ENCODE results near the gene NXT1. TPM values are rescaled to one million over a fixed set of nuclear protein-coding genes. Genes with fewer than 3 reads are reported as not detected.

NXT1 gene
- total and polyA plus RNA-seq, 2 of the 4 experiments (the other 2 are of a cell fraction): 23.6 to 25.5 TPM

DNA sequence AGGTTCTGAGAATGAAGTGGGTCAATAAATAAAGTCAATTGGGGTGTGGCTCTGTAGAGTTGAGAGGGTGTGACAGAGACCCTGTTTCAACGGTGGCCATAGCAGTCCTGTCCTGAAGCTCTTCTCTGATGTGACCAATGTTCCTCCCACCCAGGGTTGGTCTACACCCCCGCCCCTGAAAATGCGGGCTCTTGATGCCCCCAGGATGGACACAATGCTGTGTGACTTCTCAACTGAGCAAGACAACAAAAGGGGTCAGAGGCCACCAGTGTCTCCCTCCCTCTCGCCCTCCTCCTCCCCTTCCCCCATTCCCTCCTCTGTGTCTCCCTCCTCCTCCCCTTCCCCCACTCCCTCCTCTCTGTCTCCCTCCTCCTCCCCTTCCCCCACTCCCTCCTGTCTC, 41.7 kb upstream of the NXT1 start:
- no peaks in the 10 kb centered on the region for H3K36me3 ChIP-seq (ENCODE audit: control insufficient read depth, insufficient read depth, low read length)
- BruUV-seq (replicated peaks): no TSS peak
- no peak overlapping the region for H3K4me3 ChIP-seq (ENCODE audit: insufficient read depth, low read depth, low read length)
- peaks cover 1% of the 10 kb centered on the region; the same call in 1 of the 2 replicates for H3K27me3 ChIP-seq (ENCODE audit: control insufficient read depth, insufficient read depth, low read length)
- H4K91ac ChIP-seq (ENCODE audit: insufficient read depth, low read depth, low read length): no peak overlapping the region
- H3K23ac ChIP-seq (ENCODE audit: low read depth, low read length): no peak overlapping the region
- ATAC-seq (ENCODE audit: low read depth) (no peak), DNase-seq (no peak)
- ChIA-PET CTCF (no interaction called here), POLR2A (ENCODE audit: unreplicated experiment) (no interaction called here)
- dilution Hi-C loops (cut with HindIII; ENCODE audit: low sequenced_read_pairs, unreplicated experiment) (no loop called here), in situ Hi-C loops (cut with MboI; ENCODE audit: low sequenced_read_pairs) (no loop called here), intact Hi-C loops (cut with micrococcal nuclease) (no loop called here)
- WGBS, 2 experiments (ENCODE audit: extremely low coverage in 2 of 2, insufficient read length in 1 of 2): 20% methylated on average over 1 of the region's 4 CpGs; no CpG with 5 or more reads in 1 of the 2 experiments
- H2BK15ac ChIP-seq (ENCODE audit: low read depth, low read length): no peak overlapping the region
- H3K9ac ChIP-seq (ENCODE audit: low read depth, low read length): no peak overlapping the region
- no peak overlapping the region for H2BK120ac ChIP-seq (ENCODE audit: low read depth, low read length)
- no peak overlapping the region for H2BK5ac ChIP-seq (ENCODE audit: low read depth, low read length, poor library complexity, severe bottlenecking)
- no peak overlapping the region for H3K4ac ChIP-seq (ENCODE audit: low read depth, low read length)
- no peak overlapping the region for H3K56ac ChIP-seq (ENCODE audit: extremely low read depth, insufficient read depth, low read length)
- no peak overlapping the region for H2AFZ ChIP-seq (replicated peaks; ENCODE audit: low read length, poor library complexity)
- no peak overlapping the region for H2BK20ac ChIP-seq (ENCODE audit: low read depth, low read length)
- no peaks in the 10 kb centered on the region for H4K20me1 ChIP-seq (ENCODE audit: insufficient read depth, low read length)
- no peak overlapping the region for H4K5ac ChIP-seq (ENCODE audit: low read depth, low read length)
- no peak for TF ChIP-seq RFX5 (IDR thresholded peaks at IDR 0.05; ENCODE audit: low read depth, low read length)
- no peak for TF ChIP-seq BHLHE40 (IDR thresholded peaks at IDR 0.05; ENCODE audit: low read depth, low read length)
- no peak for TF ChIP-seq RAD21 (IDR thresholded peaks at IDR 0.05; ENCODE audit: low read length)
- TF ChIP-seq POLR2A (IDR thresholded peaks at IDR 0.05; ENCODE audit: low read depth, low read length): no peak
- TF ChIP-seq, protein P1, sequence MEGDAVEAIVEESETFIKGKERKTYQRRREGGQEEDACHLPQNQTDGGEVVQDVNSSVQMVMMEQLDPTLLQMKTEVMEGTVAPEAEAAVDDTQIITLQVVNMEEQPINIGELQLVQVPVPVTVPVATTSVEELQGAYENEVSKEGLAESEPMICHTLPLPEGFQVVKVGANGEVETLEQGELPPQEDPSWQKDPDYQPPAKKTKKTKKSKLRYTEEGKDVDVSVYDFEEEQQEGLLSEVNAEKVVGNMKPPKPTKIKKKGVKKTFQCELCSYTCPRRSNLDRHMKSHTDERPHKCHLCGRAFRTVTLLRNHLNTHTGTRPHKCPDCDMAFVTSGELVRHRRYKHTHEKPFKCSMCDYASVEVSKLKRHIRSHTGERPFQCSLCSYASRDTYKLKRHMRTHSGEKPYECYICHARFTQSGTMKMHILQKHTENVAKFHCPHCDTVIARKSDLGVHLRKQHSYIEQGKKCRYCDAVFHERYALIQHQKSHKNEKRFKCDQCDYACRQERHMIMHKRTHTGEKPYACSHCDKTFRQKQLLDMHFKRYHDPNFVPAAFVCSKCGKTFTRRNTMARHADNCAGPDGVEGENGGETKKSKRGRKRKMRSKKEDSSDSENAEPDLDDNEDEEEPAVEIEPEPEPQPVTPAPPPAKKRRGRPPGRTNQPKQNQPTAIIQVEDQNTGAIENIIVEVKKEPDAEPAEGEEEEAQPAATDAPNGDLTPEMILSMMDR (conservative IDR thresholded peaks at IDR 0.05; ENCODE audit: low read depth, low read length): no peak
- TF ChIP-seq MAZ (IDR thresholded peaks at IDR 0.05; ENCODE audit: borderline replicate concordance, low read depth, low read length): no peak
- TF ChIP-seq, protein P2, sequence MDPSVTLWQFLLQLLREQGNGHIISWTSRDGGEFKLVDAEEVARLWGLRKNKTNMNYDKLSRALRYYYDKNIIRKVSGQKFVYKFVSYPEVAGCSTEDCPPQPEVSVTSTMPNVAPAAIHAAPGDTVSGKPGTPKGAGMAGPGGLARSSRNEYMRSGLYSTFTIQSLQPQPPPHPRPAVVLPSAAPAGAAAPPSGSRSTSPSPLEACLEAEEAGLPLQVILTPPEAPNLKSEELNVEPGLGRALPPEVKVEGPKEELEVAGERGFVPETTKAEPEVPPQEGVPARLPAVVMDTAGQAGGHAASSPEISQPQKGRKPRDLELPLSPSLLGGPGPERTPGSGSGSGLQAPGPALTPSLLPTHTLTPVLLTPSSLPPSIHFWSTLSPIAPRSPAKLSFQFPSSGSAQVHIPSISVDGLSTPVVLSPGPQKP (IDR thresholded peaks at IDR 0.05; ENCODE audit: borderline replicate concordance, low read depth, low read length): no peak
- TF ChIP-seq SMC3 (IDR thresholded peaks at IDR 0.05; ENCODE audit: low read depth, low read length): no peak
- no peak for TF ChIP-seq CHD1 (IDR thresholded peaks at IDR 0.05; ENCODE audit: low read depth, low read length)
- TF ChIP-seq, protein P3, sequence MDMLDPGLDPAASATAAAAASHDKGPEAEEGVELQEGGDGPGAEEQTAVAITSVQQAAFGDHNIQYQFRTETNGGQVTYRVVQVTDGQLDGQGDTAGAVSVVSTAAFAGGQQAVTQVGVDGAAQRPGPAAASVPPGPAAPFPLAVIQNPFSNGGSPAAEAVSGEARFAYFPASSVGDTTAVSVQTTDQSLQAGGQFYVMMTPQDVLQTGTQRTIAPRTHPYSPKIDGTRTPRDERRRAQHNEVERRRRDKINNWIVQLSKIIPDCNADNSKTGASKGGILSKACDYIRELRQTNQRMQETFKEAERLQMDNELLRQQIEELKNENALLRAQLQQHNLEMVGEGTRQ (IDR thresholded peaks at IDR 0.05; ENCODE audit: low read depth, low read length): no peak
- TF ChIP-seq NFE2L2 (IDR thresholded peaks at IDR 0.05; ENCODE audit: low read depth, low read length): no peak
- no peaks in the 10 kb centered on the region; the same call in 1 of the 2 replicates for H3K9me1 ChIP-seq (ENCODE audit: insufficient read depth, low read length)
- no peak overlapping the region for H4K8ac ChIP-seq (ENCODE audit: low read depth in 2 of 2, low read length in 2 of 2)
- no peak overlapping the region for H2AK9ac ChIP-seq (replicated peaks; ENCODE audit: low read depth, low read length, poor library complexity)
- no peaks in the 10 kb centered on the region for H3K9me3 ChIP-seq (ENCODE audit: control insufficient read depth, insufficient read depth, low read length)
- no peak overlapping the region for H2AK5ac ChIP-seq (ENCODE audit: low read depth, low read length)
- no peak overlapping the region for H3K14ac ChIP-seq (replicated peaks; ENCODE audit: low read depth, low read length)
- H3K4me1 ChIP-seq (ENCODE audit: control insufficient read depth, insufficient read depth, low read length): no peaks in the 10 kb centered on the region
- no peak overlapping the region for H3K18ac ChIP-seq (ENCODE audit: low read depth, low read length)
- H3K79me1 ChIP-seq (ENCODE audit: low read depth in 1 of 2, low read length in 2 of 2): no peaks in the 10 kb centered on the region
- H3K4me2 ChIP-seq (ENCODE audit: low read depth, low read length): no peak overlapping the region
- no peak overlapping the region for H3K27ac ChIP-seq (ENCODE audit: insufficient read depth, low read length)

All from IMR-90 (cell line).